Central memory CD8-positive, alpha-beta T cell (primary cell): ENCODE measurements around the gene NME9.
A peak's percentile ranks its signal among the peaks of the same experiment; 100 is the strongest.

Experiments
- ATAC-seq: fragments of 150-1000 bp; cut with Tn5 transposase; replicated peaks from 2 replicates; pipeline ENCODE4 v1.10.0; 2022; ENCODE audit warnings: mild to moderate bottlenecking, moderate FRiP score, moderate number of reproducible peaks; ENCODE audit not compliant: poor library complexity, severe bottlenecking; ENCODE audit errors: extremely low read depth
- DNase-seq, 2 donors: peaks; one replicate each; pipeline ENCODE4 v3.0.0; 2021; ENCODE audit warnings: low spot score in 2 of 2
- H3K27ac Mint-ChIP-seq: one replicate; pipeline ENCODE4 v1.8.0; 2022; ENCODE audit warnings: low read depth, mild to moderate bottlenecking, moderate library complexity, mixed read lengths
- H3K27me3 Mint-ChIP-seq: one replicate; pipeline ENCODE4 v1.8.0; 2022; ENCODE audit warnings: mixed read lengths
- H3K36me3 Mint-ChIP-seq: one replicate; pipeline ENCODE4 v1.8.0; 2022; ENCODE audit warnings: mild to moderate bottlenecking, moderate library complexity, mixed read lengths; ENCODE audit not compliant: insufficient read depth
- H3K4me1 Mint-ChIP-seq: one replicate; pipeline ENCODE4 v1.8.0; 2022; ENCODE audit warnings: mixed read lengths
- H3K4me3 Mint-ChIP-seq: one replicate; pipeline ENCODE4 v1.8.0; 2022; ENCODE audit warnings: mild to moderate bottlenecking, moderate library complexity, mixed read lengths
- H3K9me3 Mint-ChIP-seq: one replicate; pipeline ENCODE4 v1.8.0; 2022; ENCODE audit warnings: mixed read lengths

NME9 gene

GRCh38 chr3:138359148-138359918 lies 29.7 kb upstream of the NME9 start:
- Mint-ChIP-seq H3K4me3 (no peak overlapping the region), H3K27ac (no peak overlapping the region), H3K9me3 (no peaks in the 10 kb centered on the region), H3K36me3 (peaks cover 2% of the 10 kb centered on the region), H3K4me1 (no peaks in the 10 kb centered on the region), H3K27me3 (peaks cover 13% of the 10 kb centered on the region)
- ATAC-seq (no peak), DNase-seq (no peak)

GRCh38 chr3:138356730-138357405 lies 27.2 kb upstream of the NME9 start:
- Mint-ChIP-seq H3K9me3 (no peaks in the 10 kb centered on the region), H3K36me3 (no peaks in the 10 kb centered on the region), H3K4me1 (no peaks in the 10 kb centered on the region), H3K27me3 (no peaks in the 10 kb centered on the region), H3K4me3 (no peak overlapping the region), H3K27ac (no peak overlapping the region)
- no peak for ATAC-seq
- no peak for DNase-seq

GRCh38 chr3:138355071-138355470 lies 25.4 kb upstream of the NME9 start:
- peaks cover 4% of the 10 kb centered on the region for H3K27me3 Mint-ChIP-seq

DNA sequence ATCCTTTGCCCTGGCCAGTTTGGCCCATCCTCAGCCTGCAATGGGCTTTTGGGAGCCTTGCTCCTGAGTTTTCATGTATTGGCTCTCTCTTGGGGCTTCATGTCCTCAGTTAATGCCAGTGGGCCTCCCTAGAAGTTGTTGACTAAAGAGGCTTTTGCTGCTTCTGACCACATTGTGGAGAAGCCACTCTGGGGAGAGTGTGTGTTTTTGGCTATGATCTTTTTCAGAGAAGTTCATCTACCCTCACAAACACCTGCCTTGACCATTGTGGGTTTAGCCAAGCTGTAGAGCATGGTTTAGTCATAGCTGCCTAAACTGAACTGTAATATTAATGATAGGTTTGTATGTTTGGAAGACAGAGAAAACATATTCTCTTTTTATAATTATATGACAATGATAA lies 24.7 kb upstream of the NME9 start:
- ATAC-seq = no peak

More at GRCh38 chr3:138355071-138355470, 25.4 kb upstream of the NME9 start:
- DNase-seq = no peak
- no peak overlapping the region for H3K27ac Mint-ChIP-seq
- no peaks in the 10 kb centered on the region for H3K9me3 Mint-ChIP-seq
- ATAC-seq = no peak
- no peaks in the 10 kb centered on the region for H3K36me3 Mint-ChIP-seq
- H3K4me1 Mint-ChIP-seq = no peaks in the 10 kb centered on the region
- H3K4me3 Mint-ChIP-seq = no peak overlapping the region

GRCh38 chr3:138351916-138352550 lies 22.4 kb upstream of the NME9 start:
- Mint-ChIP-seq H3K9me3 (no peaks in the 10 kb centered on the region), H3K4me3 (no peak overlapping the region), H3K27me3 (peaks cover 28% of the 10 kb centered on the region), H3K27ac (no peak overlapping the region), H3K4me1 (peaks cover 5% of the 10 kb centered on the region), H3K36me3 (no peaks in the 10 kb centered on the region)
- no peak for DNase-seq
- ATAC-seq = no peak

More for the DNA sequence above, 24.7 kb upstream of the NME9 start:
- no peaks in the 10 kb centered on the region for H3K4me1 Mint-ChIP-seq
- H3K9me3 Mint-ChIP-seq = no peaks in the 10 kb centered on the region
- DNase-seq = no peak
- H3K4me3 Mint-ChIP-seq = no peak overlapping the region
- H3K27ac Mint-ChIP-seq = no peak overlapping the region
- peaks cover 11% of the 10 kb centered on the region for H3K27me3 Mint-ChIP-seq
- no peaks in the 10 kb centered on the region for H3K36me3 Mint-ChIP-seq

DNA sequence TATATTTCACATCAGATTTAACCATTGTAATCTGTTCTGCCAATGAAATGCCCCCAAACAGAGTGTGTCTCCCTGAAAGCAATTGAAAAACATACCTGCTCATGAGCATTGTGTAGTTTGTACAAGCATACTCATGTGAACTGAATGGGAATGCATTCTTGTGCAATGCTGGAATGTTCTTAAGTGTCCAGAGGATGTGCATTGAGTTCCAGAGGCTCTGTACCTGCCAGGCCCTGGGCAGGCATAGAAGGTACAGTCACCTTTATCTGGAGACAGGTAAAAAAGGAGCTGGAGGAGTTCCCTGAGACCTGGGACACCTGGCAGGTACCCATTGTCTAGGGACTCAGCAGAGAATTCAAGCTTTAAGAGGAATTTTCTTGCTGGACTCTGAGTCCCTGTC lies 21.5 kb upstream of the NME9 start:
- H3K27me3 Mint-ChIP-seq = peaks cover 37% of the 10 kb centered on the region
- ATAC-seq (no peak), DNase-seq (no peak)
- no peak overlapping the region for H3K4me3 Mint-ChIP-seq
- no peak overlapping the region for H3K27ac Mint-ChIP-seq
- no peaks in the 10 kb centered on the region for H3K9me3 Mint-ChIP-seq
- no peaks in the 10 kb centered on the region for H3K36me3 Mint-ChIP-seq
- peaks cover 5% of the 10 kb centered on the region for H3K4me1 Mint-ChIP-seq

DNA sequence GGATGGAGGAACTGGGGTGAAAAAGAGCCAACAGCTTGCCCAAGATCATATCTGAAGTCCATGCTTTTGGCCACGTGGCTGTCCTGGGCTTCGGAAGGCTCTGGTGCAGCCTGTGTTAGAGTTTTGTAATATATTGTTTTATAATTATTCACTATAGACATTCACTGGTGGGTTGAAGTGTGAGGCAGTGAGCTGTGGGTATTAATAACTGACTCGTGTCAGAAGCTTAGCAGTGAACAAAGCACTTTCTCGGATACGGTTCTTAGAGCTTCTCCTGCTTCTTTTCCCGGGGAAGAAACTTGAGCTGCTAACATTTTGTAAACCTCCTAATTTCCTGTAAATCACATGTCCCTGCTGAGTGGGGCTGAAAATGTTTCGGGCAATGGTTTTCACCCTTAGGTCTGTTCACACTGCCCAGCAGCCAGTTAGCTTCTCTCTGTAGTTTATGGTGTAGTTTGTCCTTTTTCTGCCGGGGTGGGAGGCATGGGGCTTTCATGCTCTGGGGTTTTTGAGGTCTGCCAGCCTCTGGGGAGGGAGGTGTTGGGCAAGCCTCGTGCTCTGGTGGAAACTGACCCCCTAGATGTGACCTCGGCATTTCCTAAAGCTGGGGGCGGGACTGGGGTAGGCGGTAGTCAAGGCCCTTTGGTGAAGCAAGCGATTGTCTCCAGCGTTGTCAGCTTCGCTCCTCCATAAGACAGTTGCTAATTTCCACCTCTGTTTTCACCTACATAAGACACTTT lies 20.4 kb upstream of the NME9 start:
- Mint-ChIP-seq H3K36me3 (no peaks in the 10 kb centered on the region), H3K4me1 (peaks cover 5% of the 10 kb centered on the region), H3K4me3 (no peak overlapping the region), H3K27ac (no peak overlapping the region), H3K9me3 (no peaks in the 10 kb centered on the region), H3K27me3 (peaks cover 47% of the 10 kb centered on the region)
- no peak for DNase-seq
- no peak for ATAC-seq

GRCh38 chr3:138348754-138349739 lies 19.4 kb upstream of the NME9 start:
- Mint-ChIP-seq H3K4me1 (peaks cover 5% of the 10 kb centered on the region), H3K27me3 (peaks cover 50% of the 10 kb centered on the region), H3K36me3 (no peaks in the 10 kb centered on the region), H3K9me3 (no peaks in the 10 kb centered on the region), H3K27ac (no peak overlapping the region), H3K4me3 (peak overlapping the region; percentile 11)
- DNase-seq (no peak), ATAC-seq (no peak)

DNA sequence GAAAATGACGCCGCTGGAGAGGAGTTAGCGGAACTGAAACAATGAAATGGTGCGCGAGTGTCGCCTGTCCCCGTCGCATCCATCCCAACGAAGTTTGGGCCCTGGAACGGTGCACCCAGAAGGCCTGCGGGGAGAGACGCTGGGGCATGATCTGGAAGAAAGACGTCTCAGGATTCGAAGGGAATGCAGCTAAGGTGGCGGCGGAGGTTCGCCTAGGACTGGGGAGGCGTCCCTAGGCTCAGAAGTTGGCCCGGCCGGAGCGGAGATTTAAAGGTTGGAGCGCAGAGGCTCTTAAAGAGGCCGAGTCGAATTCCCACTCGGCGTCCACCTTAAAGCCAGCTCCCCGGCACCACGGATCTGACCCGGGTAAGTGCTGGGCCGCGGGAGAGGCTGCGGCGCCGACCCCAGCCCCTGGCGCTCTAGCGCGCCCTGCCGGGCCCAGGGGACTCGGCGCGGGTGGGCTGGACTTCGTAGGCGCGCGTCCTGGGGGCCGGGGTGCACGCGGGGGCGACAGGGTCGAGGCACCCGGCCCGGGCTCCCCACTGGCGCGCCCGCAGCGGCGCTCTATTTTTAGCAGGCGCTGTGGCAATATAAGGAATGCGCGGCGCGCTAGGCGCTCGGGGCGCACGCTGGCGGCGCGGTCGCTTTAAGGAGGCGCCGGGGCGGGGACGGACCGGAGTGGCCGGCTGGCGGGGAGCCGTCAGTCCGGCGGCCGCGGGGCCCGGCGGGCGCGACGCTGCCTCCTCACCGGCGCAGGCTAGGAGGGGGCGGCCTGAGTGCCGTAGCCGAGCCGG lies 18.5 kb upstream of the NME9 start, which contains the start of gene MRAS:
Gene MRAS, plus strand, starts transcription at position 620 of the 794 bp plus-strand sequence. CDS start 24,305 bp downstream, outside the sequence.
- H3K9me3 Mint-ChIP-seq = no peaks in the 10 kb centered on the region
- ATAC-seq = peak; percentile 36
- H3K36me3 Mint-ChIP-seq = no peaks in the 10 kb centered on the region
- no peak for DNase-seq
- H3K4me3 Mint-ChIP-seq = peak within 1 kb of the TSS; percentile 76
- peaks cover 50% of the 10 kb centered on the region for H3K27me3 Mint-ChIP-seq
- H3K4me1 Mint-ChIP-seq = peaks cover 5% of the 10 kb centered on the region
- no peak within 1 kb of the TSS for H3K27ac Mint-ChIP-seq

GRCh38 chr3:138344754-138345153 lies 15.1 kb upstream of the NME9 start:
- Mint-ChIP-seq H3K9me3 (no peaks in the 10 kb centered on the region), H3K4me1 (peaks cover 5% of the 10 kb centered on the region), H3K27me3 (peaks cover 42% of the 10 kb centered on the region), H3K36me3 (no peaks in the 10 kb centered on the region), H3K4me3 (no peak overlapping the region), H3K27ac (no peak overlapping the region)
- ATAC-seq (no peak), DNase-seq (no peak)

DNA sequence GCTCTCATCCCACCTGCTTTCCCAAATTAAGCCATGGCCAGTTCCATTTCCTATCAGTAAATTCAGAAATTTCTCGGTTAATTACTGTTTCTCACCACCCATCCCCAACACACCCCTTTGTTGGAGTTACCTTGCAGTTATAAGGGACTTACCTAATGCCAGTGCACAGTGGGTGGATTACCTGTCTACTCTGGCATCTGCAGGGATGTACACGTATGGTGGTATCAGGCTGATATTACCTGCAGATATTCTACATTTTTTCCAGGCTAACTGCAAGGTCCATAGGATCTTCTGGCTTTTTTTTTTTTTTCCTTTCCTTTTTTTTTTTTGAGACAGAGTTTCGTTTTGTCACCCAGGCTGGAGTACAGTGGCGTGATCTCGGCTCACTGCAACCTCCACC lies 10.9 kb upstream of the NME9 start:
- Mint-ChIP-seq H3K4me1 (no peaks in the 10 kb centered on the region), H3K36me3 (no peaks in the 10 kb centered on the region), H3K27me3 (peaks cover 12% of the 10 kb centered on the region), H3K4me3 (no peak overlapping the region), H3K9me3 (no peaks in the 10 kb centered on the region), H3K27ac (no peak overlapping the region)
- ATAC-seq (no peak), DNase-seq (no peak)
